WI38 (cell line): ENCODE results near the gene SOX15.

ENCODE experiments used
- H3K4me3 ChIP-seq: 2 replicates; pipeline ENCODE4 v1.5.1; 2011; ENCODE audit warnings: low read depth, mild to moderate bottlenecking, control low read depth, low read length
- TF ChIP-seq, protein P1 (sequence below): IDR thresholded peaks from 2 replicates; pipeline ENCODE4 v1.5.1; 2012; ENCODE audit warnings: low read depth, mild to moderate bottlenecking, control low read depth, low read length

Gene SOX15

DNA sequence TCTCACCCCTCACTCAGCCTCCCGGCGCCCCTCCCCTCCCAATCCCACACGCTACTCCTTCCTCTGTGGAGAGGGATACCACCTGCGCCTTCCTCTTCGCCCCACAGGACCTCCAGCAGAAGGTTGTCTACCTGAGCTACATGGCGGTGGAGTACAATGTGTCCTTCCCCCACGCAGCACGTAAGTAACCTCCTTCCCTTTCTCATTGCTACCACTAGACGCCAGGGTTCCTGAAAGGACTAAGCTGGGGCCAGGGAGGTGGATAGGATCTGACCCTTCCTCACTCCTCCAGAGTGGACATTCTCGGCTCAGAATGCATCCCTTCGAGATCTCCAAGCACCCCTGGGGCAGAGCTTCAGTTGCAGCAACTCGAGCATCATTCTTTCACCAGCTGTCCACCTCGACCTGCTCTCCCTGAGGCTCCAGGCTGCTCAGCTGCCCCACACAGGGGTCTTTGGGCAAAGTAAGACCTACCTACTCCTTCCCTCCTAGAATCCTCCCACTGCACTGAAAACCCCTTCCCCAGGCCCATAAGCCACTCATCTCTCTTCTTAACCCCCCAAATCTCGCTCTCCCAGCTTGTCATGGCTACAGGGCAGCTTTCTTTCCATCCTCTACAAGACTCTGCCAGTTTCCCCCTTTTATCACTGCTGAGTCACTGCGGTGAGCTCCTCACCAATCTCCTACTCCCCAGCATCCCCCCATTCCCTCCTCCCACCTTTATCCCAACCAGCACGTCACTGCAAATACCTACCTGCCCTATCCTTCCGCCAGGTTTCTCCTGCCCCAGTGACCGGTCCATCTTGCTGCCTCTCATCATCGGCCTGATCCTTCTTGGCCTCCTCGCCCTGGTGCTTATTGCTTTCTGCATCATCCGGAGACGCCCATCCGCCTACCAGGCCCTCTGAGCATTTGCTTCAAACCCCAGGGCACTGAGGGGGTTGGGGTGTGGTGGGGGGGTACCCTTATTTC is 9.0 kb downstream of the SOX15 start:
- TF ChIP-seq, protein P1, sequence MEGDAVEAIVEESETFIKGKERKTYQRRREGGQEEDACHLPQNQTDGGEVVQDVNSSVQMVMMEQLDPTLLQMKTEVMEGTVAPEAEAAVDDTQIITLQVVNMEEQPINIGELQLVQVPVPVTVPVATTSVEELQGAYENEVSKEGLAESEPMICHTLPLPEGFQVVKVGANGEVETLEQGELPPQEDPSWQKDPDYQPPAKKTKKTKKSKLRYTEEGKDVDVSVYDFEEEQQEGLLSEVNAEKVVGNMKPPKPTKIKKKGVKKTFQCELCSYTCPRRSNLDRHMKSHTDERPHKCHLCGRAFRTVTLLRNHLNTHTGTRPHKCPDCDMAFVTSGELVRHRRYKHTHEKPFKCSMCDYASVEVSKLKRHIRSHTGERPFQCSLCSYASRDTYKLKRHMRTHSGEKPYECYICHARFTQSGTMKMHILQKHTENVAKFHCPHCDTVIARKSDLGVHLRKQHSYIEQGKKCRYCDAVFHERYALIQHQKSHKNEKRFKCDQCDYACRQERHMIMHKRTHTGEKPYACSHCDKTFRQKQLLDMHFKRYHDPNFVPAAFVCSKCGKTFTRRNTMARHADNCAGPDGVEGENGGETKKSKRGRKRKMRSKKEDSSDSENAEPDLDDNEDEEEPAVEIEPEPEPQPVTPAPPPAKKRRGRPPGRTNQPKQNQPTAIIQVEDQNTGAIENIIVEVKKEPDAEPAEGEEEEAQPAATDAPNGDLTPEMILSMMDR: no peak

DNA sequence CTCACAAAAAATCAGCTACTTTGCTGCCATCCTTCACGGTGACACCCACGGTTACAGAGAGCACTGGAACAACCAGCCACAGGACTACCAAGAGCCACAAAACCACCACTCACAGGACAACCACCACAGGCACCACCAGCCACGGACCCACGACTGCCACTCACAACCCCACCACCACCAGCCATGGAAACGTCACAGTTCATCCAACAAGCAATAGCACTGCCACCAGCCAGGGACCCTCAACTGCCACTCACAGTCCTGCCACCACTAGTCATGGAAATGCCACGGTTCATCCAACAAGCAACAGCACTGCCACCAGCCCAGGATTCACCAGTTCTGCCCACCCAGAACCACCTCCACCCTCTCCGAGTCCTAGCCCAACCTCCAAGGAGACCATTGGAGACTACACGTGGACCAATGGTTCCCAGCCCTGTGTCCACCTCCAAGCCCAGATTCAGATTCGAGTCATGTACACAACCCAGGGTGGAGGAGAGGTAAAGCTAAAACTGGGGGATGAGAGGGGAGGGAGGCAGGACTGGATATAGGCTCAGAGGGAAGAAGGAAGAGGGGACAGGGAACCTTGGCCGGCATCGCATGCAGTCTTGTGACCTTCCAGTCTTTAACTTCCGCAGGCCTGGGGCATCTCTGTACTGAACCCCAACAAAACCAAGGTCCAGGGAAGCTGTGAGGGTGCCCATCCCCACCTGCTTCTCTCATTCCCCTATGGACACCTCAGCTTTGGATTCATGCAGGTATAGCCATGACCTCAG is 9.9 kb downstream of the SOX15 start:
- TF ChIP-seq, protein P1: no peak
- peak overlapping the region; percentile 36 for H3K4me3 ChIP-seq

More for the DNA sequence above, 9.0 kb downstream of the SOX15 start:
- no peak overlapping the region for H3K4me3 ChIP-seq

DNA sequence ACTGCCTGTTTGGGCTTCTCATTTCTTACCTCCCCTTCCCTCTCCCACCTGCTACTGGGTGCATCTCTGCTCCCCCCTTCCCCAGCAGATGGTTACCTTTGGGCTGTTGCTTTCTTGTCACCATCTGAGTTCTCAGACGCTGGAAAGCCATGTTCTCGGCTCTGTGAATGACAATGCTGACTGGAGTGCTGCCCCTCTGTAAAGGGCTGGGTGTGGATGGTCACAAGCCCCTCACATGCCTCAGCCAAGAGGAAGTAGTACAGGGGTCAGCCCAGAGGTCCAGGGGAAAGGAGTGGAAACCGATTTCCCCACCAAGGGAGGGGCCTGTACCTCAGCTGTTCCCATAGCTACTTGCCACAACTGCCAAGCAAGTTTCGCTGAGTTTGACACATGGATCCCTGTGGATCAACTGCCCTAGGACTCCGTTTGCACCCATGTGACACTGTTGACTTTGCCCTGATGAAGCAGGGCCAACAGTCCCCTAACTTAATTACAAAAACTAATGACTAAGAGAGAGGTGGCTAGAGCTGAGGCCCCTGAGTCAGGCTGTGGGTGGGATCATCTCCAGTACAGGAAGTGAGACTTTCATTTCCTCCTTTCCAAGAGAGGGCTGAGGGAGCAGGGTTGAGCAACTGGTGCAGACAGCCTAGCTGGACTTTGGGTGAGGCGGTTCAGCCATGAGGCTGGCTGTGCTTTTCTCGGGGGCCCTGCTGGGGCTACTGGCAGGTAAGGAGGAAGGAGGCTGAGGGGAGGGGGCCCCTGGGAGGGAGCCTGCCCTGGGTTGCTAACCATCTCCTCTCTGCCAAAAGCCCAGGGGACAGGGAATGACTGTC is 10.7 kb downstream of the SOX15 start, which contains the start of gene CD68:
Gene CD68, plus strand, starts transcription at position 638 of the 833 bp plus-strand sequence. Its CDS starts 40 bp downstream, at position 678.
- peak within 1 kb of the TSS; percentile 36 for H3K4me3 ChIP-seq
- TF ChIP-seq, protein P1: no peak

DNA sequence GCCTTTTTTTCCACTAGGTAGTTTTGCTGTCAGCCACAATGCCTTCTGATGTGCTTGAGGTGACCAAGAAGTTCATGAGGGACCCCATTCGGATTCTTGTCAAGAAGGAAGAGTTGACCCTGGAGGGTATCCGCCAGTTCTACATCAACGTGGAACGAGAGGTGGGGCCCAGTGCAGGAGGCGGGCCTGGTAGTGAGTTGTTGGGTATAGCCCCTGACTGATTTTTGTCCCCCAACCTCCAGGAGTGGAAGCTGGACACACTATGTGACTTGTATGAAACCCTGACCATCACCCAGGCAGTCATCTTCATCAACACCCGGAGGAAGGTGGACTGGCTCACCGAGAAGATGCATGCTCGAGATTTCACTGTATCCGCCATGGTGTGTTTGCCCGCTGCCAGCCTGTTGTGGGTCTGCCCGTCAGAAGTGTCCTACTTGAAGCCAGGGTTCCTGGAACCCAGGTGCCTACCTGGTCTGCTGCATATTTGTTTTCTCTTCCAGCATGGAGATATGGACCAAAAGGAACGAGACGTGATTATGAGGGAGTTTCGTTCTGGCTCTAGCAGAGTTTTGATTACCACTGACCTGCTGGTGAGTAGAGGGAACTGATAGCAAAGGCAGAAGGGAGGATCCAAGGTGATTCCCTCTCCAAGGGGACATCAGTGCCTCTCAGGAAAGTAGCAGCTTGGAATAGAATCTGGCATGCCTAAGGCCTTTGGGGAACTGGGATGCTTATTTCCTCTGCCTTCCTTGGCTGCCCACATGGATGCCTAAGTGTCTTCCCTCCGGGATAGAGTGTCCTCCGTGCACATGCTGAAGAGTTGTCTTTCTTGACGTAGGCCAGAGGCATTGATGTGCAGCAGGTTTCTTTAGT is 12.3 kb downstream of the SOX15 start:
- no peak overlapping the region for H3K4me3 ChIP-seq
- TF ChIP-seq, protein P1: no peak

DNA sequence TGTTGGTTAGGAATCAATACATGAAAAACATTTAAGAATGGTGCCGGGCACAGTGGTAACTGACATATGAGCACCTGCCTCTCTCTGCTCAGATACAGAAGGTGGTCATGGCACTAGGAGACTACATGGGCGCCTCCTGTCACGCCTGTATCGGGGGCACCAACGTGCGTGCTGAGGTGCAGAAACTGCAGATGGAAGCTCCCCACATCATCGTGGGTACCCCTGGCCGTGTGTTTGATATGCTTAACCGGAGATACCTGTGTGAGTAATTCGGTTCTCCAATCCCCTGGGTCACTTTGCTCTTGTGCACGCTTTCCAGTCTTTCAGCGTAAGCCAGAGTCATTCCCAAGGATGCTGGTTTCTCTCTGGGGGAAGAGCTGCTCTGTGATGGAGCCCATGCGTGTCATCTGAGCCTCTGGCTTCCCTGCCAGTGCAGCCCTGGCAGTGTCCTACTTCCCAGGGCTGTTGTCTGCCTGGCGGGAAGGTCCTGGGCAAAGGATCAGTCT is 13.4 kb downstream of the SOX15 start:
- H3K4me3 ChIP-seq: no peak overlapping the region

More for the DNA sequence above, 13.4 kb downstream of the SOX15 start:
- TF ChIP-seq, protein P1: no peak
